Skeletal muscle satellite cell (primary cell): ENCODE data around the gene SMCHD1.
A peak's percentile ranks its signal among the peaks of the same experiment; 100 is the strongest.
"Not testable (repeated sequence)": the region's sequence is repeated elsewhere in the genome, so short reads cannot be mapped to it uniquely, and the experiment has no call there.

Source experiments
- H3K27me3 ChIP-seq: 2 replicates; pipeline ENCODE4 v1.7.0; 2013; ENCODE audit warnings: low read length; ENCODE audit not compliant: control insufficient read depth, insufficient read depth
- H3K36me3 ChIP-seq: 2 replicates; pipeline ENCODE4 v1.7.0; 2013; ENCODE audit warnings: mild to moderate bottlenecking, control low read depth, low read length; ENCODE audit not compliant: insufficient read depth
- H3K4me1 ChIP-seq: 2 replicates; pipeline ENCODE4 v1.7.0; 2013; ENCODE audit warnings: low read length; ENCODE audit not compliant: control insufficient read depth, insufficient read depth
- H3K4me2 ChIP-seq: 2 replicates; pipeline ENCODE4 v1.7.0; 2013; ENCODE audit warnings: mild to moderate bottlenecking, low read length
- H3K4me3 ChIP-seq: 2 replicates; pipeline ENCODE4 v1.7.0; 2013; ENCODE audit warnings: low read length
- H3K9ac ChIP-seq: 2 replicates; pipeline ENCODE4 v1.7.0; 2013; ENCODE audit warnings: mild to moderate bottlenecking, low read depth, low read length, moderate library complexity
- H3K9me3 ChIP-seq: replicated peaks from 2 replicates; pipeline ENCODE4 v1.7.0; 2013; ENCODE audit warnings: mild to moderate bottlenecking, control low read depth, low read length

The SMCHD1 gene

GRCh38 chr18:2845172-2845571 is 189.6 kb downstream of the SMCHD1 start:
- no peak overlapping the region for H3K9ac ChIP-seq
- no peaks in the 10 kb centered on the region for H3K9me3 ChIP-seq
- H3K27me3 ChIP-seq, result peaks cover 67% of the 10 kb centered on the region
- no peaks in the 10 kb centered on the region for H3K36me3 ChIP-seq
- no peak overlapping the region for H3K4me3 ChIP-seq
- H3K4me1 ChIP-seq, result peaks cover 11% of the 10 kb centered on the region
- no peak overlapping the region for H3K4me2 ChIP-seq

GRCh38 chr18:2846636-2847316 is 191.2 kb downstream of the SMCHD1 start, which contains the start of gene EMILIN2:
TSS of gene EMILIN2 (plus strand) at chr18:2847006. CDS start at chr18:2847189, 183 bp downstream.
- no peak within 1 kb of the TSS for H3K9ac ChIP-seq

GRCh38 chr18:2847317-2848246 is 192.1 kb downstream of the SMCHD1 start:
- Histone ChIP-seq H3K36me3 (no peaks in the 10 kb centered on the region), H3K4me3 (peak overlapping the region; percentile 56), H3K27me3 (peaks cover 72% of the 10 kb centered on the region), H3K4me2 (peak overlapping the region; percentile 76), H3K9ac (no peak overlapping the region), H3K4me1 (peaks cover 11% of the 10 kb centered on the region), H3K9me3 (no peaks in the 10 kb centered on the region)

More at GRCh38 chr18:2846636-2847316, 191.2 kb downstream of the SMCHD1 start, which contains the start of gene EMILIN2:
- Histone ChIP-seq H3K4me3 (peak within 1 kb of the TSS; percentile 56), H3K9me3 (no peaks in the 10 kb centered on the region), H3K4me2 (peak within 1 kb of the TSS; percentile 76), H3K36me3 (no peaks in the 10 kb centered on the region), H3K27me3 (peaks cover 74% of the 10 kb centered on the region), H3K4me1 (peaks cover 11% of the 10 kb centered on the region)

GRCh38 chr18:2848247-2849246 is 193.0 kb downstream of the SMCHD1 start:
- H3K4me3 ChIP-seq, result no peak overlapping the region
- no peaks in the 10 kb centered on the region for H3K36me3 ChIP-seq
- peaks cover 11% of the 10 kb centered on the region for H3K4me1 ChIP-seq
- peak overlapping the region; percentile 19 for H3K4me2 ChIP-seq
- H3K9ac ChIP-seq, result no peak overlapping the region
- no peaks in the 10 kb centered on the region for H3K9me3 ChIP-seq
- H3K27me3 ChIP-seq, result peaks cover 68% of the 10 kb centered on the region

- H3K9me3 ChIP-seq, result no peaks in the 10 kb centered on the region
- H3K4me2 ChIP-seq, result no peak overlapping the region
- peaks cover 63% of the 10 kb centered on the region for H3K27me3 ChIP-seq
- no peaks in the 10 kb centered on the region for H3K36me3 ChIP-seq
- peaks cover 11% of the 10 kb centered on the region for H3K4me1 ChIP-seq
- no peak overlapping the region for H3K9ac ChIP-seq
- no peak overlapping the region for H3K4me3 ChIP-seq
Measured at GRCh38 chr18:2850816-2851215, 195.3 kb downstream of the SMCHD1 start.

- no peak overlapping the region for H3K4me3 ChIP-seq
- H3K9ac ChIP-seq, result no peak overlapping the region
- H3K4me1 ChIP-seq, result peaks cover 7% of the 10 kb centered on the region
- no peaks in the 10 kb centered on the region for H3K36me3 ChIP-seq
- H3K9me3 ChIP-seq, result no peaks in the 10 kb centered on the region
- H3K27me3 ChIP-seq, result peaks cover 61% of the 10 kb centered on the region
- no peak overlapping the region for H3K4me2 ChIP-seq
Measured at GRCh38 chr18:2851771-2852170, 196.2 kb downstream of the SMCHD1 start.

GRCh38 chr18:2852460-2852859 is 196.9 kb downstream of the SMCHD1 start:
- H3K9me3 ChIP-seq, H3K36me3 ChIP-seq, H3K4me2 ChIP-seq, H3K9ac ChIP-seq, H3K4me1 ChIP-seq, H3K4me3 ChIP-seq: not testable (repeated sequence)
- H3K27me3 ChIP-seq, result peaks cover 60% of the 10 kb centered on the region

- Histone ChIP-seq H3K4me2 (no peak overlapping the region), H3K4me1 (peaks cover 15% of the 10 kb centered on the region), H3K9me3 (no peaks in the 10 kb centered on the region), H3K9ac (no peak overlapping the region), H3K27me3 (peaks cover 53% of the 10 kb centered on the region), H3K36me3 (no peaks in the 10 kb centered on the region), H3K4me3 (no peak overlapping the region)
Measured at GRCh38 chr18:2853173-2853925, 197.8 kb downstream of the SMCHD1 start.

- H3K9me3 ChIP-seq, result no peaks in the 10 kb centered on the region
- peaks cover 45% of the 10 kb centered on the region for H3K27me3 ChIP-seq
- H3K9ac ChIP-seq, result no peak overlapping the region
- H3K4me1 ChIP-seq, result peaks cover 15% of the 10 kb centered on the region
- no peaks in the 10 kb centered on the region for H3K36me3 ChIP-seq
- H3K4me2 ChIP-seq, result no peak overlapping the region
- no peak overlapping the region for H3K4me3 ChIP-seq
Measured at GRCh38 chr18:2853926-2854664, 198.6 kb downstream of the SMCHD1 start.
